HS-5 (cell line): Measurements from ENCODE around the gene RPS6KA5.

Source experiments
- DNase-seq: peaks from one replicate; pipeline ENCODE4 v3.0.0-alpha.2; 2012; ENCODE audit warnings: low read depth

The RPS6KA5 gene

GRCh38 chr14:90808759-90809529 lies 251.5 kb downstream of the RPS6KA5 start:
- DNase-seq = no peak

DNA sequence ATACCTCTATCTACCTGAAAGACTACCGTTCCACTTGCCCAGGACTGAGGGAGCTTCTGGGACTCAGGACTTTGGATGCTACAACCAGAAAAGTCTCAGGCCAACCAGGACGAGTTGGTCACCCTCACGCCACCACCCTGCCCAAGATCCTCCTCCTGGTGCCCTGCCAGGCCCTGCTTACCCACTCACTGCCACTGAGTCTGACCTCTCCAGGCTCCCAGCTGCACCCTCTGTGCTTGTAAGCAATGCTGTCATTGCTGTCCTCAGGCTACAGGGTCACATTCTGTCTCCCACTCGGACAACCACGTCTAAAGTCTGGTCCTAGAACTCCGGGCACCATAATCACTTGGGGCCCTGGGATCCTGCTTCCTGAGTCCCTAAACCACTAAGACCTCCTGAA lies 253.4 kb downstream of the RPS6KA5 start:
- DNase-seq = no peak

DNA sequence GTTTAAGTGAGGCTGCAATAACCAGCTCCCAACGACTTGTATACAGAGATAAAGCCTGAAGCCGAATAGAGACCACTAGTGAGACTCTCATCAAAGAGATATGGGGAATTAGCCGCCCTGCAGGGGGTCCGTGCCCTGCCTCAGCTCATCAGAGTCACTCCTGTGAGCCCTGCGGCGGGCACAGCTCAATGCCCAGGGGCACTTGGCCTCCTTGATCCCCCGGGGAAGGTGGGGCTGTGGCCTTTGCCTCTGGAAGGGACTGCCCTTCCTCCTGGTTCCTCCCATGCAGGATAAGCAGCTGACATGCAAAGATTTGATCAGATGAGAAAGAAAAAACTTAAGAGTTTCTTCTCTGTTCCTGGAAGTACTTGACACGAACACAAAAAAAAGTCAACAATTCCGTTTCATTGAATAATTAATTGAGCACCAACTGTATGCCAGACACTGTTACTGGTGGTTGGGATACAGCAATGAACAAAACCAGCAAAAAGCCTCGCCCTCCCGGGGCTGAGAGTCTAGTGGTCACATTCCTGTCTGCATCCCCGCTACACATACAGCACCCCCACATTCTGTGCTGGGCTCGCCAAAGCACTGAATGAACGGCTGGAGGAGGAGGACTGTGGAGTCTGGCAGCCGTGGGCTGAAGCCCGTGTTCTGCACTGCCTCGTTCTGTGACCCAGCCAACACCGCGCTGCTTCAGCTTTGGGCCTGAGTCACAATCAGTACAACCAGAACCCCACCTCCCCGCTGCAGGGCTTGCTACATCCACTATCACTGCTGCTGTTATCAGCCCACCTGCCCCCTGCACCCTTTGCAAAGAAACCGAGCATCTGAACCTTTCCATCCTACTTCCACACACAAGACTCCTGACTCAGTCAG lies 254.5 kb downstream of the RPS6KA5 start:
- no peak for DNase-seq

GRCh38 chr14:90805084-90805391 lies 255.4 kb downstream of the RPS6KA5 start:
- DNase-seq = no peak

DNA sequence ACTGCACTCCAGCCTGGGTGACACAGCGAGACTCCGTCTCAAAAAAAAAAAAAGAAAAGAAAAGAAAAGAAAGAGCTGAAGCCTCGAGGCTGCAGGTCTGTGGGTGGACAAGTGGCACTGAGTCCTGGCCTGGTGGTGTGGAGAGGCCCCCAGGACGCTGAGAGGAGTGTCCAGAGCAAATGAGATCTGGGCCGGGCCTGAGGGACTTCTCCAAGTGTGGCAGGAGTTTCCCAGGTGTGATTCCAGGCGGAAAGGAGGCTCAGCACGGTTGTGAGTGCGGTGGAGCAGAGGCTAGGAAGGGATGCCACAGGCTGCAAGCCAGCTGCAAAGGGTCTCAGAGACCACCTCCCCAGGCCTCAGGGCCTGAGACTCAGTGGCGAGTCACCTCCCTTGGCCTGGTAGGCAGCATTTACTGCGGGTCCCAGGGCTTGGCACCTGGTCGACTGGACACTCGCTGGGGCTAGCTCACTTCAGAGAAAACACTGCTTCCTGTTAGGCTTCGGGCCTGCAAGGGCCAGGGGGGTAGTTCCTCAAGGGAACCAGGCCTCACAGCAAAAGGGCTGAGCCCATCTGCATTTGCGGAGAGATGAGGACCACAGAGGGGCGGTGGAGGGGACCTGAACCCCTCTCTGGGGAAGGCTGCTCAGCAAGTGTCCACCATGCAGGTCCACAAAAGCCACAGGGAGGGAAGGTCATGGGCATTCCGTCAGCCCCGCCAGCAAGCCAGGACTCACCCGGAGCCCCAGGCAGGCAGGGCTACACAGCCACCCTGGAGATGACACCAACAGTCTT lies 256.0 kb downstream of the RPS6KA5 start:
- no peak for DNase-seq

DNA sequence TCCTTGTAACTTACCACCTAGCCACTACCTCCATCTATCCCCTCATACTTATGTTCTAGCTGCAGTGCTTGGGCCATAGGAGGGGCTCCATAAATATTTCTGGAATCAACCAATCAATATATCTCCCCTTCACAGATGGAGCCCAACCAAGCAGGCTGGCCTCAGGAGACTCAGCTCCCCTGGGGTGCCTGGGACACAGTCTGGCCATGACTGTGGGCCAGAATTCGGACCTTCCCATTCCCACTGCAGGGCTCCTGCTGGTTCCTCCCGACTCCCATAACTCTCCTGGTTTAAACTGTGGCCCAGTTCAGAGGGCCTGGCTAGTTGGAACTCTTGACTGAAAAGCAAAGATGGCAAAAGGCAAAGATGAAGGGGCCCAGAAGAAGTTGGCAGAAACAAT lies 257.2 kb downstream of the RPS6KA5 start:
- no peak for DNase-seq

- DNase-seq = no peak
Measured at GRCh38 chr14:90799420-90799819, 261.0 kb downstream of the RPS6KA5 start.

- DNase-seq = no peak
Measured at GRCh38 chr14:90797919-90798318, 262.5 kb downstream of the RPS6KA5 start.
